A549 (cell line): Measurements from ENCODE around the gene KCTD15. TPM values are rescaled to one million over a fixed set of nuclear protein-coding genes. Genes with fewer than 3 reads are reported as not detected.
A peak's percentile ranks its signal among the peaks of the same experiment; 100 is the strongest.

Experiments
- ATAC-seq, 2 experiments: fragments of 200-7000 bp in 1 of 2; fragments of >200 bp in 1 of 2; cut with Nextera tagmentation in 1 of 2; cut with Tn5 transposase in 1 of 2; 3 replicates each; pipeline versions ENCODE4 v1.8.0 to v1.9.1; 2018 to 2020; ENCODE audit warnings: mild to moderate bottlenecking in 1 of 2, moderate library complexity in 1 of 2
- CTCF ChIA-PET: fragments of 300-600 bp; sonication (Branson Sonifier 250); formaldehyde crosslinking; extraction: SDS; loops from one replicate; lab custom pipeline; 2021; ENCODE audit warnings: antibody characterized with exemption, inconsistent platforms; lab: Yijun Ruan, JAX
- POLR2A ChIA-PET: fragments of 350-600 bp; formaldehyde crosslinking; extraction: SDS; loops from one replicate; lab custom pipeline; 2021; ENCODE audit warnings: antibody characterized with exemption, inconsistent platforms; lab: Yijun Ruan, JAX
- DNase-seq, 2 experiments: peaks; one replicate each; pipeline versions ENCODE4 v3.0.0 to v3.0.0-alpha.2; 2011 to 2016; ENCODE audit warnings: low read depth in 1 of 2, low spot score in 1 of 2
- FAIRE-seq: peaks from 2 replicates; lab custom pipeline; 2011; peaks lifted over from hg19 to GRCh38; lab: Jason Lieb, UNC
- H3K27ac ChIP-seq, 2 experiments: fragments of >200 bp; sonication (Bioruptor Twin); formaldehyde crosslinking; 3 replicates each; pipeline ENCODE4 v1.5.1; 2016 to 2017
- H3K4me1 ChIP-seq: fragments of >200 bp; sonication (Bioruptor Twin); formaldehyde crosslinking; 3 replicates; pipeline ENCODE4 v1.6.1; 2016
- H3K4me2 ChIP-seq: fragments of >200 bp; sonication (Bioruptor Twin); formaldehyde crosslinking; 3 replicates; pipeline ENCODE4 v1.6.1; 2016
- H3K4me3 ChIP-seq: fragments of >200 bp; sonication (Bioruptor Twin); formaldehyde crosslinking; 3 replicates; pipeline ENCODE4 v1.5.1; 2016
- H3K9me3 ChIP-seq: fragments of >200 bp; sonication (Bioruptor Twin); formaldehyde crosslinking; 3 replicates; pipeline ENCODE4 v1.6.1; 2016
- BHLHE40 ChIP-seq: IDR thresholded peaks from 2 replicates; pipeline ENCODE4 v1.6.1; 2012; ENCODE audit warnings: low read depth, low read length, inconsistent platforms
- CHD4 ChIP-seq: fragments of 200-600 bp; sonication (generic); IDR thresholded peaks from 2 replicates; pipeline ENCODE4 v1.6.1; 2016; ENCODE audit warnings: antibody characterized with exemption, mild to moderate bottlenecking, borderline replicate concordance
- E2F6 ChIP-seq: IDR thresholded peaks from 2 replicates; pipeline ENCODE4 v1.6.1; 2012; ENCODE audit warnings: low read depth, borderline replicate concordance
- EP300 ChIP-seq, 2 experiments: fragments of >200 bp; sonication (Bioruptor Twin); formaldehyde crosslinking; IDR thresholded peaks; 2 replicates in 1 of 2; 3 replicates in 1 of 2; pipeline ENCODE4 v1.6.1; 2016 to 2017
- FOSB ChIP-seq: fragments of 250-450 bp; sonication (Bioruptor Pico); IDR thresholded peaks from 2 replicates; pipeline ENCODE4 v1.5.0; 2020; ENCODE audit warnings: mild to moderate bottlenecking, moderate library complexity
- HDAC2 ChIP-seq: fragments of 200-600 bp; sonication (generic); IDR thresholded peaks from 2 replicates; pipeline ENCODE4 v1.6.1; 2016
- HEYL ChIP-seq: fragments of 250-450 bp; sonication (Bioruptor Pico); IDR thresholded peaks from 2 replicates; pipeline ENCODE4 v1.8.0; 2021; ENCODE audit warnings: mild to moderate bottlenecking, moderate library complexity
- HOXA7 ChIP-seq: fragments of 250-450 bp; sonication (Bioruptor Pico); IDR thresholded peaks from 2 replicates; pipeline ENCODE4 v1.5.0; 2020; ENCODE audit warnings: mild to moderate bottlenecking, moderate library complexity
- JUNB ChIP-seq: fragments of >200 bp; sonication (Bioruptor Twin); formaldehyde crosslinking; IDR thresholded peaks from 2 replicates; pipeline ENCODE4 v1.6.1; 2016
- KDM5A ChIP-seq: fragments of 200-600 bp; sonication (generic); IDR thresholded peaks from 2 replicates; pipeline ENCODE4 v1.6.1; 2016; ENCODE audit warnings: antibody characterized with exemption, mild to moderate bottlenecking
- MAX ChIP-seq: IDR thresholded peaks from 2 replicates; pipeline ENCODE4 v1.6.1; 2012
- NFE2L2 ChIP-seq: fragments of 150-350 bp; conservative IDR thresholded peaks from 2 replicates; pipeline ENCODE4 v1.6.1; 2014; ENCODE audit warnings: low read length
- NR3C1 ChIP-seq: fragments of >200 bp; sonication (Bioruptor Twin); formaldehyde crosslinking; IDR thresholded peaks from 3 replicates; pipeline ENCODE4 v1.6.1; 2017
- POLR2A ChIP-seq: IDR thresholded peaks from 2 replicates; pipeline ENCODE4 v1.6.1; 2012; ENCODE audit warnings: mild to moderate bottlenecking, low read length
- RNF2 ChIP-seq: fragments of 200-600 bp; sonication (generic); IDR thresholded peaks from 2 replicates; pipeline ENCODE4 v1.6.1; 2016; ENCODE audit warnings: low read depth, mild to moderate bottlenecking, antibody characterized with exemption, moderate library complexity, borderline replicate concordance
- TFCP2L1 ChIP-seq: fragments of 250-450 bp; sonication (Bioruptor Pico); IDR thresholded peaks from 2 replicates; pipeline ENCODE4 v1.5.0; 2021; ENCODE audit warnings: mild to moderate bottlenecking
- TP53 ChIP-seq: fragments of 250-450 bp; sonication (Bioruptor Pico); IDR thresholded peaks from 2 replicates; pipeline ENCODE4 v1.5.0; 2021; ENCODE audit warnings: mild to moderate bottlenecking, moderate library complexity
- ZFP36 ChIP-seq: fragments of 450-650 bp; IDR thresholded peaks from 2 replicates; pipeline ENCODE4 v1.6.1; 2014; ENCODE audit warnings: borderline replicate concordance; ENCODE audit not compliant: partially characterized antibody
- ZNF302 ChIP-seq: fragments of 250-450 bp; sonication (Bioruptor Pico); IDR thresholded peaks from 2 replicates; pipeline ENCODE4 v1.9.0; 2021; ENCODE audit warnings: inconsistent platforms, mild to moderate bottlenecking, moderate library complexity
- ZSCAN20 ChIP-seq: fragments of 250-450 bp; sonication (Bioruptor Pico); IDR thresholded peaks from 2 replicates; pipeline ENCODE4 v1.8.0; 2022; ENCODE audit warnings: mild to moderate bottlenecking, moderate library complexity
- WGBS: methylation state at CpG from one replicate; pipeline ENCODE4 v1.1.6; 2017; ENCODE audit errors: missing lambda C conversion rate; 5-methylcytosine and 5-hydroxymethylcytosine counted together
- polyA plus RNA-seq, 4 experiments: library from polyadenylated mRNA; depleted of rRNA in 3 of 4; stranded (reverse); fragments of >200 nt; fragmentation: RNase III in 1 of 4; extraction: RNeasy Plus Mini Kit Qiagen cat#74134 plus additional on column Dnase treatment in 1 of 4; gene quantifications; 2 replicates in 3 of 4; 3 replicates in 1 of 4; pipeline ENCODE4 v1.2.3, GENCODE V29; 2011 to 2017
- TF ChIP-seq, protein P1 (sequence below): fragments of 200-600 bp; sonication (generic); IDR thresholded peaks from 2 replicates; pipeline ENCODE4 v1.6.1; 2016; ENCODE audit warnings: antibody characterized with exemption, mild to moderate bottlenecking, moderate library complexity

The KCTD15 gene
- polyA plus RNA-seq, 2 of the 4 experiments (the other 2 are of a cell fraction) = 54.0 to 56.5 TPM

DNA sequence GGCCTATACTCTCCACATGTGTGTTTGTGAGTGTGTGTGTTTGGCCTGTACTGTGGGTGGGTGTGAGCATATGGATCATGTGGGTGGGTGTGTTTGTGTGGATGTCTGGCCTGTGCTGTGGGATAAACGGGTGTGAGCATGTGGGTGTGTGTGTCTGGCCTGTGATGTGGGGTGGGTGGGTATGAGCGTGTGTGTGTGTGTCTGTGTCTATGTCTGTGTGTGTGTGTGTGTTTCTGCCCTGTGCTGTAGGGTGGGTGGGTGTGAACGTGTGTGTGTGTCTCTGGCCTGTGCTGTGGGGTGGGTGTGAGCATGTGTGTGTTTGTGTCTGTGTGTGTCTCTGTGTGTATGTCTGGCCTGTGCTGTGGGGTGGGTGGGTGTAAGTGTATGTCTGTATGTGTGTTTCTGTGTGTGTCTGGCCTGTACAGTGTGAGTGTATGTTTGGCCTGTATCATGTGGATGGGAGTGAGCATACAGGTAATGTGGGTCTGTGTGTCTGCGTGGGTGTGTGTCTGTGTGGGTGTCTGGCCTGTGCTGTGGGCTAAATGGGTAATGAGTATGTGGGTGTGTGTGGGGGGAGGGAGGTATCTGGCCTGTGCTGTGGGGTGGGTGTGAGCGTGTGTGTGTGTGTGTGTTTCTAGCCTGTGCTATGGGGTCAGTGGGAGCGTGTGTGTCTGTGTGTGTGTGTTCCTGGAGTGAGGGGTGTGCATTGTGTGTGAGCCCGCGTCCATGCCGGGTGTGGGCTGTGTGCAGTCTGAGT, 20.8 kb upstream of the KCTD15 start:
- POLR2A ChIA-PET = no interaction called here
- no peak overlapping the region for H3K4me2 ChIP-seq
- H3K4me3 ChIP-seq = no peak overlapping the region
- ATAC-seq (no peak), FAIRE-seq (no peak), DNase-seq (no peak)
- CTCF ChIA-PET = interaction anchor here (0.7 to 22.3 kb wide), 26 partner anchors 9 to 1063 kb away, joined by 3 to 572 read pairs (median 36); partner anchors contain the start of gene KCTD15
- 48% methylated on average over 9 of the region's 9 CpGs for WGBS
- no peaks in the 10 kb centered on the region for H3K9me3 ChIP-seq
- H3K27ac ChIP-seq = no peak overlapping the region
- peaks cover 12% of the 10 kb centered on the region; the same call in 2 of the 3 replicates for H3K4me1 ChIP-seq
- TF ChIP-seq POLR2A (no peak), MAX (no peak), E2F6 (no peak), BHLHE40 (no peak), ZNF302 (CRISPR knock-in tag) (no peak), NFE2L2 (no peak), JUNB (no peak), HEYL (CRISPR knock-in tag) (no peak), TFCP2L1 (no peak), HDAC2 (no peak), HOXA7 (CRISPR knock-in tag) (no peak), RNF2 (no peak), ZSCAN20 (CRISPR knock-in tag) (no peak), KDM5A (no peak)

DNA sequence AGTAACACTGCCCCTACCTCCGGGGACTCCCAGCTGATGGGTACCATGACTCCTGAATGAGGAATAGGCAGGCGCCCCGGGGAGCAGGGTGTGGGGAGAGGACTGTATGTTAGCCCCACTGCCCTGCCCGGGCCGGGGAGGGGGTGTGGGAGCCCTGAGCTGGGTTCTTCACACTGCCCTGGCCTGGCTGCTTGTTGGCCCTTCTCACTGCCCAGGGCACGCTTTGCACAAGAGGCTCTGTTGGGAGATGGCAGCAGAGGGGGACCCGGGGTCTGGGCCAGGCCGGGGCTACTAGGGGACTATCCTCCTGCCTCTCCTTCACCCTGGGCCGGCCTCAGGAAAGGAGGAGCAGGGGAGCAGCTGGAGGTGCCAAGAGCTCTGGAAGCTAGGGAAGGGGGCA, 19.3 kb upstream of the KCTD15 start:
- H3K9me3 ChIP-seq = 0 out of 3 replicates have a peak, but pooled peaks cover 2% of the 10 kb centered on the region
- TF ChIP-seq, protein P1, sequence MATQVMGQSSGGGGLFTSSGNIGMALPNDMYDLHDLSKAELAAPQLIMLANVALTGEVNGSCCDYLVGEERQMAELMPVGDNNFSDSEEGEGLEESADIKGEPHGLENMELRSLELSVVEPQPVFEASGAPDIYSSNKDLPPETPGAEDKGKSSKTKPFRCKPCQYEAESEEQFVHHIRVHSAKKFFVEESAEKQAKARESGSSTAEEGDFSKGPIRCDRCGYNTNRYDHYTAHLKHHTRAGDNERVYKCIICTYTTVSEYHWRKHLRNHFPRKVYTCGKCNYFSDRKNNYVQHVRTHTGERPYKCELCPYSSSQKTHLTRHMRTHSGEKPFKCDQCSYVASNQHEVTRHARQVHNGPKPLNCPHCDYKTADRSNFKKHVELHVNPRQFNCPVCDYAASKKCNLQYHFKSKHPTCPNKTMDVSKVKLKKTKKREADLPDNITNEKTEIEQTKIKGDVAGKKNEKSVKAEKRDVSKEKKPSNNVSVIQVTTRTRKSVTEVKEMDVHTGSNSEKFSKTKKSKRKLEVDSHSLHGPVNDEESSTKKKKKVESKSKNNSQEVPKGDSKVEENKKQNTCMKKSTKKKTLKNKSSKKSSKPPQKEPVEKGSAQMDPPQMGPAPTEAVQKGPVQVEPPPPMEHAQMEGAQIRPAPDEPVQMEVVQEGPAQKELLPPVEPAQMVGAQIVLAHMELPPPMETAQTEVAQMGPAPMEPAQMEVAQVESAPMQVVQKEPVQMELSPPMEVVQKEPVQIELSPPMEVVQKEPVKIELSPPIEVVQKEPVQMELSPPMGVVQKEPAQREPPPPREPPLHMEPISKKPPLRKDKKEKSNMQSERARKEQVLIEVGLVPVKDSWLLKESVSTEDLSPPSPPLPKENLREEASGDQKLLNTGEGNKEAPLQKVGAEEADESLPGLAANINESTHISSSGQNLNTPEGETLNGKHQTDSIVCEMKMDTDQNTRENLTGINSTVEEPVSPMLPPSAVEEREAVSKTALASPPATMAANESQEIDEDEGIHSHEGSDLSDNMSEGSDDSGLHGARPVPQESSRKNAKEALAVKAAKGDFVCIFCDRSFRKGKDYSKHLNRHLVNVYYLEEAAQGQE = no peak
- TF ChIP-seq CHD4 = no peak
- TF ChIP-seq TP53 (CRISPR knock-in tag) = no peak
- no peak for TF ChIP-seq EP300 (IDR thresholded peaks at IDR 0.05)
- TF ChIP-seq FOSB (CRISPR knock-in tag) = no peak
- TF ChIP-seq NR3C1 = no peak
- POLR2A ChIA-PET = interaction anchor here (1.0 to 2.8 kb wide), 3 partner anchors 18 to 221 kb away, joined by 4 to 13 read pairs (median 8); partner anchors contain the start of gene KCTD15
- ATAC-seq (peak in 1 of 2 experiments; percentile 0; a peak in 3 of 6 replicates), FAIRE-seq (no peak), DNase-seq (no peak)
- no peak overlapping the region for H3K27ac ChIP-seq
- WGBS = 35% methylated on average over 9 of the region's 9 CpGs
- CTCF ChIA-PET = interaction anchor here (0.6 to 12.7 kb wide), 247 partner anchors 10 to 1470 kb away, joined by 3 to 510 read pairs (median 5); partner anchors contain the start of genes KCTD15, PEPD, WTIP and ZNF30
- no peak overlapping the region for H3K4me2 ChIP-seq
- no peak overlapping the region for H3K4me3 ChIP-seq
- H3K4me1 ChIP-seq = peaks cover 26% of the 10 kb centered on the region

DNA sequence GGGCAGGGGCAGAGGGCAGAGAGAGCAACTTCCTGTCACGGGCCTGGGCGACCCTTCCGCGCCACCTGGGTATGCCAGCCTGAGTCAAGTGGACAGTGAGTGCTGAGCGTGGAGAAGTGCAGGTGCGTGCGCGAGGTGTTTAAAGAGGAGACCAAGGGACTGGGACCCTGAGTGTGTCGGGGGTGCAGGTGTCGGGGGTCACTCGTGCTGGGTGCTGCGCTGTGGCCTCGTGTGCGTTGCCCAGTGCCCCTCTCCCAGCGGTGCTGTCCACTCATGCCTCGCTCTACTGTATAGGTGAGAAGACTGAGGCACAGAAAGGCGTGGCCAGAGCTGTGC, 18.9 kb upstream of the KCTD15 start:
- FAIRE-seq (no peak), ATAC-seq (no peak)
- H3K27ac ChIP-seq = no peak overlapping the region
- 36% methylated on average over 17 of the region's 17 CpGs for WGBS
- CTCF ChIA-PET = interaction anchor here (0.6 to 12.7 kb wide), 251 partner anchors 10 to 1470 kb away, joined by 3 to 510 read pairs (median 5); partner anchors contain the start of genes KCTD15, PEPD, WTIP and ZNF30
- peak overlapping the region; percentile 94; the same call in 2 of the 3 replicates for H3K4me2 ChIP-seq
- H3K9me3 ChIP-seq = 0 out of 3 replicates have a peak, but pooled peaks cover 5% of the 10 kb centered on the region
- peaks cover 27% of the 10 kb centered on the region for H3K4me1 ChIP-seq
- no peak for TF ChIP-seq E2F6
- TF ChIP-seq ZFP36 = peak; percentile 10
- TF ChIP-seq, all 56 proteins: peak for 1
- no peak for DNase-seq
- POLR2A ChIA-PET = interaction anchor here (1.0 to 2.8 kb wide), 4 partner anchors 17 to 319 kb away, joined by 4 to 13 read pairs (median 10); partner anchors contain the start of gene KCTD15
- no peak overlapping the region for H3K4me3 ChIP-seq
